ENCODE results near the gene EXOSC6. TPM values are rescaled to one million over a fixed set of nuclear protein-coding genes. Genes with fewer than 3 reads are reported as not detected.
"Not testable (repeated sequence)": the region's sequence is repeated elsewhere in the genome, so short reads cannot be mapped to it uniquely, and the experiment has no call there.

EXOSC6 gene
- total RNA-seq, 1 donor from 2014 or later, result 28.8 TPM

GRCh38 chr16:70200063-70200462, 51.7 kb downstream of the EXOSC6 start:
- not testable (repeated sequence) for DNase-seq (ENCODE audit: extremely low read depth, low read depth, low spot score)

DNA sequence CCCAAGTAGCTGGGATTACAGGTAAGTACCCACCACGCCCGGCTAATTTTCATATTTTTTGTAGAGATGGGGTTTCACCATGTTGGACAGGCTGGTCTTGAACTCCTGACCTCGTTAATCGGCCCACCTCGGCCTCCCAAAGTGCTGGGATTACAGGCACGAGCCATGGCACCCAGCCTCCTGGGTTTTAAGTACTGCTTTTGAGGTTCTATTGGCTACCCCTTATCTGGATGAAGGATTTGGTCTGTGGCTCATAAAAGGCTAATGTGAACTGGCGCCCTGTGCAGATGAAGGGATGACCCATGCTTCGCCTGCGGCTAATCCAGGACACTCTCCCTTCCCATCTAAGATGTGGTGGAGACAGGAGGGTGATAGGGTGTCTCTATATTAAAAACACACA, 52.6 kb downstream of the EXOSC6 start:
- DNase-seq (ENCODE audit: extremely low read depth, low read depth, low spot score), result not testable (repeated sequence)

- DNase-seq (ENCODE audit: extremely low read depth, low read depth, low spot score), result not testable (repeated sequence)
Measured at GRCh38 chr16:70198666-70199065, 53.1 kb downstream of the EXOSC6 start.

- DNase-seq (ENCODE audit: extremely low read depth, low read depth, low spot score), result not testable (repeated sequence)
Measured at GRCh38 chr16:70198230-70198629, 53.5 kb downstream of the EXOSC6 start.

- DNase-seq (ENCODE audit: extremely low read depth, low read depth, low spot score), result not testable (repeated sequence)
Measured at GRCh38 chr16:70197611-70198010, 54.1 kb downstream of the EXOSC6 start.

Other genes starting within 250 kb of the EXOSC6 start
- 11.8 and 27.1 TPM in 2 replicates for gene PDPR, start 137.6 kb downstream of the EXOSC6 start, total RNA-seq
- not detected in 2 replicates for gene CLEC18C, start 78.2 kb downstream of the EXOSC6 start, total RNA-seq
- gene AARS1, start 37.6 kb upstream of the EXOSC6 start, total RNA-seq, result 86.1 and 119 TPM in 2 replicates
- 21.4 and 30.0 TPM in 2 replicates for gene DDX19B, start 47.2 kb upstream of the EXOSC6 start, total RNA-seq
- gene DDX19A, start 95.0 kb upstream of the EXOSC6 start, total RNA-seq, result 41.9 and 50.5 TPM in 2 replicates
- gene ST3GAL2, start 187.2 kb upstream of the EXOSC6 start, total RNA-seq, result 38.6 and 58.3 TPM in 2 replicates
- 14.9 and 17.2 TPM in 2 replicates for gene FCSK, start 202.7 kb upstream of the EXOSC6 start, total RNA-seq